LNCaP clone FGC (cell line): ENCODE data around the gene ZNF649.

Experiments used
- DNase-seq: peaks from one replicate; pipeline ENCODE4 v3.0.0-alpha.2; 2011; ENCODE audit warnings: low read depth
- H3K4me3 ChIP-seq: 2 replicates; pipeline ENCODE4 v1.5.1; 2011; ENCODE audit warnings: mild to moderate bottlenecking, low read depth, low read length, control low read depth
- CTCF ChIP-seq: IDR thresholded peaks from 2 replicates; pipeline ENCODE4 v1.5.1; 2012; ENCODE audit warnings: mild to moderate bottlenecking; ENCODE audit not compliant: control insufficient read depth, insufficient read depth; ENCODE audit errors: extremely low read depth

Gene ZNF649

GRCh38 chr19:51884713-51885112, 20.1 kb downstream of the ZNF649 start:
- no peak overlapping the region for H3K4me3 ChIP-seq
- no peak for TF ChIP-seq CTCF

GRCh38 chr19:51882518-51882917, 22.3 kb downstream of the ZNF649 start:
- TF ChIP-seq CTCF, result no peak
- no peak for DNase-seq
- no peak overlapping the region for H3K4me3 ChIP-seq

More at GRCh38 chr19:51884713-51885112, 20.1 kb downstream of the ZNF649 start:
- no peak for DNase-seq

GRCh38 chr19:51873097-51873496, 31.7 kb downstream of the ZNF649 start:
- no peak overlapping the region for H3K4me3 ChIP-seq
- no peak for TF ChIP-seq CTCF
- DNase-seq, result no peak

- DNase-seq, result no peak
- no peak overlapping the region for H3K4me3 ChIP-seq
- no peak for TF ChIP-seq CTCF
Measured at GRCh38 chr19:51861870-51862622, 42.8 kb downstream of the ZNF649 start.
